Mesangial cell (primary cell): ENCODE results near the gene SMIM13. TPM values are rescaled to one million over a fixed set of nuclear protein-coding genes. Genes with fewer than 3 reads are reported as not detected.

Experiments
- total RNA-seq: library from RNA; depleted of rRNA; stranded (reverse); fragments of >200 nt; gene quantifications from 2 replicates; pipeline ENCODE4 v1.2.3, GENCODE V29; 2015

SMIM13 gene
- 6.8 and 9.8 TPM in 2 replicates for total RNA-seq

DNA sequence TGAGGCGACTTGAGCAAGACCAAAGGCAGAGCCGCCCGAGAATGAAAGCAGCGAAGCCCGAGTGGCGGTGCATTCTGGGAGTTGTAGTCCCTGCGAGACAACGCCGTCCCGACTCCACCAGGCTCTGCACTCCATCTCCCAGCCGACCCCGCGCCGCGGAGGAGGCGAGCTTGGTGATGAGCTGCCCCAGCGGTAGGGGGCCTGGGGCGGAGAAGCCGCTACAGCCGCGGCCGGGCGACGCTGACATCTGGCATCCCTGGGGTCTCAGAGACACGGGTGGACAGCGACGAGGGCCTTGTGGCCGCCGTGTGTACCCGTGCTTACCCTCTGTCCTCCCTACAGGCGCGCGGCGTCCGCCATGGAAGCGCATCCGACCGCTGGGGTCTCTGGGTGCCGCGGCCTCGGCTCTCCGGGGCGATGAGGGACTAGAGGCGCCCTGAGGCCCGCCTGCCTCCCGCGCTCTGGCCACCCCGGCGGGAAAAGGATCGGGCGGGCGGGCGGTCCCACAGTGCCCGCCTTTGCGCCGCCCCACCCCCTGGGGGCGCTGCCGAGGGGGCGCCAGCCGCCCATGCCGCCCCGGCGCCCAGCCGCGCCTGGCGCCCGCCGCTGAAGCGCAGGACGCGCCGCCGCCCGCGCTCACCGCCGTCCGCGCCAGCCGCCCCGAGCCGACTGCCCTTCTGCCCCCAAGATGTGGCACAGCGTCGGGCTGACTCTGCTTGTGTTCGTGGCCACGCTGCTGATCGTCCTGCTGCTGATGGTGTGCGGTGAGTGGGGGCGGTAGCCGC, at the start of gene SMIM13:
Gene SMIM13 (plus strand): TSS at position 209 of the 785 bp plus-strand sequence. CDS start 480 bp downstream, at position 689.

DNA sequence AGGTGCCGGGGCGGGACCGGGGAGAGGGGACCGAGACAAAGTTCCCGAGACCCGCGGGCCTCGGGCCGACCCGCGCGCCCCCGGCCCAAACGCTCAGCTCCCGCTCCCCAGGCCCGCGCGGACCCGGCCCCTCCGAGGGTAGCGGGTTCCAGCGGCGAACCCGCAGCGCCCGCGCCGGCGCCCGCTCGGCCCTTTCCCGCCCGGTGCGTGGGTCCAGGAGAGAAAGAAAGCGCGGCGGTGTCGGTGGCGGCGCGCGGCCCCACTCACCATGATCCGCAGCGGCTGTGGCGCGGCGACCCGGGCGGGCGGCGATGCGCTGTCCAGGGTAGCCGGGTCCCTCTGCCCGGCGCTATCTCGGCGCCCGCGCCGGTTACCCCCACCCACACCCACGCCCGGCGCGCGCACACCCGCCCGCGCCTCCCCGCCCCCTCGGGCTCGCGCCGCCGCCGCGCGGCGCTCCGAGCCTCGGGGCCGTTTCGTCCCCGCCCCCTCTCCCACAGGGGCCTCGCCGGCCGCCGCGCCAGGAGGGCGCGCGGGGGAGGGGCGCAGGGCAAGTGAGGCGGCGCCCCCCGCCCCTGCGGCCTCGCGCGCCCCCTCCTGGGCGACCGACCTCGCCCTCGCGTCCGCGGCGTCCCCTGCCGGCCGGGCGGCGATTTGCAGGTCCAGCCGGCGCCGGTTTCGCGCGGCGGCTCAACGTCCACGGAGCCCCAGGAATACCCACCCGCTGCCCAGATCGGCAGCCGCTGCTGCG, 49.5 kb upstream of the SMIM13 start, which contains the start of gene ELOVL2:
Gene ELOVL2 (minus strand): TSS at position 345 of the 751 bp plus-strand sequence. CDS start 75 bp downstream, at position 270.

DNA sequence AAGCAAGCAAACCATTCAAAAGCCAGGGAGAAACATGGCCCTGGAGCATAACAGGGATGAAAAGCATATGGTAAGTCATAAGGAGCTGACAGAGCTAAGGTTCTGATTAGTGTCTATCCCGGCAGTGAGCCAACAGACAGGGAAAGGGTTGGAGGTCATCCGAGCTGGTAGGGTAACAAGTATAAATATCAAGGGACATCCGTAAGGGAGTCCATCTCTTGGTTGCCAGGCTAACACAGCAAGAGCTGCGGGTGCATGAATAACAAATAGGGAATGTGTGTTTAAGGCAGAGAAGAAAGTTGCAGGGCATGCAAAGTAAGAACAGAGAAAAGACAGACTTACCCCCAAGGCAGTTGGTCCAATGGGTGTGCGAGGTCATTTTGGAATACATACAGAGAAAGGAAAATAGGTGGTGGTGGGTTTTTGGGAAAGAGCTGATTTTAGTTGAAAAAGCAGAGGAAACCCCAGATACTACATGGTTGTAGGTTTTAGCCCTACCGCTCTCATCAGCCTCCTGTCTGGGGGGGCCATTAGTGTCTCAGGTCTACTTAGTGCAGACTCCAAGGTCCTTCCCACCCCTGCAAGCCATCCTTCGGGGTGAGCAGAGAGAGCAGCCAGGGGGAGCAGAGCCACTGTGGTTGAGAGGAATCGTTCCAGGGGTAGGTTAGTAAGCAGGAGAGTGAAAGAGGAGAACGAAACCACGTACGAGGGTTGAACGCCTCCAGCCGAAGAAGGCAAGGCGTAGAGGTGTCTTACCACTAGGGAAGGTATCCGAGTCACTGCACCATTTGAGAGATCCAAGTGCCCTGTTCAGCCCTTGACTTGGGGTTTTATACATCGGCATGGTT, 17.5 kb downstream of the SMIM13 start, which contains the start of gene ERVFRD-1:
Gene ERVFRD-1 (minus strand): TSS at position 805 of the 848 bp plus-strand sequence. CDS start 6,415 bp downstream, outside the sequence.

Other genes starting within 250 kb of the SMIM13 start
- not detected in 2 replicates for gene GCM2, start 211.8 kb upstream of the SMIM13 start, total RNA-seq
- 0.33 and 0.38 TPM in 2 replicates for gene SYCP2L, start 206.8 kb upstream of the SMIM13 start, total RNA-seq
- under 0.01 and 1.3 TPM in 2 replicates for gene ELOVL2, start 49.5 kb upstream of the SMIM13 start, total RNA-seq
- not detected in 2 replicates for gene ERVFRD-1, start 17.9 kb downstream of the SMIM13 start, total RNA-seq
- gene NEDD9, start 138.8 kb downstream of the SMIM13 start, total RNA-seq: 18.7 and 31.8 TPM in 2 replicates